Uterus (tissue), 2 donors: ENCODE data around the gene GSTO2.

ENCODE experiments used
- POLR2A ChIP-seq, 2 donors: fragments of 450-650 bp; IDR thresholded peaks; one replicate each; pipeline ENCODE4 v1.6.1; 2016; ENCODE audit warnings: antibody characterized with exemption in 2 of 2, mild to moderate bottlenecking in 1 of 2, moderate library complexity in 1 of 2
- TF ChIP-seq, protein P1 (sequence below), 4 experiments: fragments of 200-600 bp in 2 of 4; fragments of 450-650 bp in 2 of 4; sonication (generic) in 2 of 4; IDR thresholded peaks; one replicate each; pipeline ENCODE4 v1.5.1; 2016 to 2019; ENCODE audit warnings: antibody characterized with exemption in 4 of 4, mild to moderate bottlenecking in 2 of 4, moderate library complexity in 1 of 4

DNA sequence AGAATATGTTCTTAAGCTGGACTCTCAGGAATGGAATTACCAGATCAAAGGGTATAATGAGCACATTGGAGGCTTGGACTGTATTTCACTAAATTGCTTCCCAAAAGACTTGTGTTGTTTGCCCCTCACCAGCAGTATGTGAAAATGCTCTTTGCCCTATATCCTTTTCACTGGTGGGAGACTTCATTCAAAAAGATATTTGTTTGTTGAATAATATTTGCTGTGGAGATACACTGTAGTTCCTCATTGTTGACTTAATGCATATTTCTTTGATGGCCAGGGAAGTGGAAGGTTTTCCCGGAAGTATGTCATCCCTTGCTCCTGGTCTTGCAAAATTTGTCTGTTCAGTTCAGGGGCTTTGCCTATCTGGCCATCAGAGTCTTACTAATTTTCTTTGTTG lies 19.4 kb downstream of the GSTO2 start:
- no peak for TF ChIP-seq POLR2A (IDR thresholded peaks at IDR 0.05)
- TF ChIP-seq, protein P1, sequence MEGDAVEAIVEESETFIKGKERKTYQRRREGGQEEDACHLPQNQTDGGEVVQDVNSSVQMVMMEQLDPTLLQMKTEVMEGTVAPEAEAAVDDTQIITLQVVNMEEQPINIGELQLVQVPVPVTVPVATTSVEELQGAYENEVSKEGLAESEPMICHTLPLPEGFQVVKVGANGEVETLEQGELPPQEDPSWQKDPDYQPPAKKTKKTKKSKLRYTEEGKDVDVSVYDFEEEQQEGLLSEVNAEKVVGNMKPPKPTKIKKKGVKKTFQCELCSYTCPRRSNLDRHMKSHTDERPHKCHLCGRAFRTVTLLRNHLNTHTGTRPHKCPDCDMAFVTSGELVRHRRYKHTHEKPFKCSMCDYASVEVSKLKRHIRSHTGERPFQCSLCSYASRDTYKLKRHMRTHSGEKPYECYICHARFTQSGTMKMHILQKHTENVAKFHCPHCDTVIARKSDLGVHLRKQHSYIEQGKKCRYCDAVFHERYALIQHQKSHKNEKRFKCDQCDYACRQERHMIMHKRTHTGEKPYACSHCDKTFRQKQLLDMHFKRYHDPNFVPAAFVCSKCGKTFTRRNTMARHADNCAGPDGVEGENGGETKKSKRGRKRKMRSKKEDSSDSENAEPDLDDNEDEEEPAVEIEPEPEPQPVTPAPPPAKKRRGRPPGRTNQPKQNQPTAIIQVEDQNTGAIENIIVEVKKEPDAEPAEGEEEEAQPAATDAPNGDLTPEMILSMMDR (IDR thresholded peaks at IDR 0.05): no peak
